Osteocyte (in vitro differentiated cells): Measurements from ENCODE around the gene INSYN2B. TPM values are rescaled to one million over a fixed set of nuclear protein-coding genes. Genes with fewer than 3 reads are reported as not detected.

Experiments
- DNase-seq: peaks from one replicate; pipeline ENCODE4 v3.0.0; 2021; ENCODE audit warnings: mixed read lengths; ENCODE audit not compliant: unreplicated experiment; ENCODE audit errors: extremely low spot score
- H3K27ac Mint-ChIP-seq: one replicate; pipeline ENCODE4 v1.8.0; 2021; ENCODE audit warnings: mild to moderate bottlenecking, mixed read lengths; ENCODE audit not compliant: unreplicated experiment
- H3K27me3 Mint-ChIP-seq: one replicate; pipeline ENCODE4 v1.8.0; 2021; ENCODE audit warnings: mixed read lengths; ENCODE audit not compliant: unreplicated experiment
- H3K36me3 Mint-ChIP-seq: one replicate; pipeline ENCODE4 v1.8.0; 2021; ENCODE audit warnings: mixed read lengths; ENCODE audit not compliant: unreplicated experiment
- H3K4me1 Mint-ChIP-seq: one replicate; pipeline ENCODE4 v1.8.0; 2021; ENCODE audit warnings: mixed read lengths; ENCODE audit not compliant: unreplicated experiment
- H3K4me3 Mint-ChIP-seq: one replicate; pipeline ENCODE4 v1.8.0; 2021; ENCODE audit warnings: mild to moderate bottlenecking, moderate library complexity, mixed read lengths; ENCODE audit not compliant: unreplicated experiment
- H3K9me3 Mint-ChIP-seq: one replicate; pipeline ENCODE4 v1.8.0; 2021; ENCODE audit warnings: mixed read lengths; ENCODE audit not compliant: unreplicated experiment
- CTCF ChIP-seq: fragments of 200-600 bp; sonication (generic); IDR thresholded peaks from 2 replicates; pipeline ENCODE4 v1.5.0; 2021; ENCODE audit warnings: antibody characterized with exemption, mild to moderate bottlenecking, moderate library complexity
- total RNA-seq: library from RNA; stranded (reverse); gene quantifications from 2 replicates; pipeline ENCODE4 v1.2.1, GENCODE V29; 2021

The INSYN2B gene
- total RNA-seq, 1 donor from 2014 or later, result 2.7 TPM

- Mint-ChIP-seq H3K27ac (no peak overlapping the region), H3K36me3 (no peaks in the 10 kb centered on the region), H3K4me1 (peaks cover 45% of the 10 kb centered on the region), H3K4me3 (peak overlapping the region; percentile 78), H3K27me3 (no peaks in the 10 kb centered on the region), H3K9me3 (no peaks in the 10 kb centered on the region)
- TF ChIP-seq CTCF, result no peak
- no peak for DNase-seq
Measured at GRCh38 chr5:169978714-169979113, 1.6 kb downstream of the INSYN2B start.

GRCh38 chr5:169974121-169974770 is 6.0 kb downstream of the INSYN2B start:
- Mint-ChIP-seq H3K4me3 (no peak overlapping the region), H3K27ac (no peak overlapping the region), H3K36me3 (no peaks in the 10 kb centered on the region), H3K27me3 (no peaks in the 10 kb centered on the region), H3K9me3 (no peaks in the 10 kb centered on the region), H3K4me1 (peaks cover 51% of the 10 kb centered on the region)
- DNase-seq, result no peak
- TF ChIP-seq CTCF, result no peak

- H3K27me3 Mint-ChIP-seq, result no peaks in the 10 kb centered on the region
- H3K27ac Mint-ChIP-seq, result no peak overlapping the region
- no peak for DNase-seq
- H3K9me3 Mint-ChIP-seq, result no peaks in the 10 kb centered on the region
- H3K4me1 Mint-ChIP-seq, result peaks cover 40% of the 10 kb centered on the region
- no peak for TF ChIP-seq CTCF
- H3K4me3 Mint-ChIP-seq, result no peak overlapping the region
- H3K36me3 Mint-ChIP-seq, result no peaks in the 10 kb centered on the region
Measured at GRCh38 chr5:169973056-169973455, 7.2 kb downstream of the INSYN2B start.

GRCh38 chr5:169971780-169972179 is 8.5 kb downstream of the INSYN2B start:
- no peak for DNase-seq
- Mint-ChIP-seq H3K36me3 (no peaks in the 10 kb centered on the region), H3K4me3 (no peak overlapping the region), H3K9me3 (no peaks in the 10 kb centered on the region), H3K4me1 (peaks cover 27% of the 10 kb centered on the region), H3K27me3 (no peaks in the 10 kb centered on the region), H3K27ac (peak overlapping the region; percentile 85)
- TF ChIP-seq CTCF, result no peak

- Mint-ChIP-seq H3K4me3 (no peak overlapping the region), H3K27ac (peak overlapping the region; percentile 85), H3K9me3 (no peaks in the 10 kb centered on the region), H3K4me1 (peaks cover 21% of the 10 kb centered on the region), H3K36me3 (no peaks in the 10 kb centered on the region), H3K27me3 (no peaks in the 10 kb centered on the region)
- DNase-seq, result no peak
- TF ChIP-seq CTCF, result no peak
Measured at GRCh38 chr5:169970911-169971765, 9.2 kb downstream of the INSYN2B start.
